HCT116 (cell line): ENCODE data around the gene ADORA1. TPM values are rescaled to one million over a fixed set of nuclear protein-coding genes. Genes with fewer than 3 reads are reported as not detected.

ENCODE experiments used
- ATAC-seq: fragments of 200-7000 bp; cut with Tn5 transposase; 2 replicates; pipeline ENCODE4 v1.9.1; 2020; ENCODE audit warnings: mild to moderate bottlenecking, moderate library complexity
- BruUV-seq: library from RNA; stranded (reverse); fragments of 400-500 nt; replicated peaks from 2 replicates; lab custom pipeline; 2021; lab: Mats Ljungman, UMichigan
- CTCF ChIA-PET: fragments of 300-600 bp; sonication (Branson Sonifier 250); formaldehyde crosslinking; loops from one replicate; lab custom pipeline; 2021; ENCODE audit warnings: antibody characterized with exemption; lab: Charles Lee
- POLR2A ChIA-PET: fragments of 300-600, 350-600 bp; sonication (Branson Sonifier 250); formaldehyde crosslinking; loops from one replicate; lab custom pipeline; 2021; ENCODE audit warnings: antibody characterized with exemption; lab: Charles Lee
- RAD21 ChIA-PET, 2 experiments: fragments of 300-600 bp; sonication (Branson Sonifier 250); formaldehyde crosslinking; loops; one replicate each; lab custom pipeline; 2023; ENCODE audit warnings: low total read pairs in 2 of 2; ENCODE audit not compliant: uncharacterized antibody in 2 of 2, unreplicated experiment in 2 of 2, low non-redundant PET in 1 of 2; lab: Charles Lee
- DNase-seq: peaks from one replicate; pipeline ENCODE4 v3.0.0-alpha.2; 2010; ENCODE audit warnings: low read depth, low spot score
- H2AFZ ChIP-seq: fragments of 200-600 bp; shearing (Covaris generic), sonication (generic); 2 replicates; pipeline ENCODE4 v1.6.1; 2017; ENCODE audit warnings: low read depth, mixed run types, mixed read lengths, antibody characterized with exemption, low read length; ENCODE audit not compliant: poor library complexity, severe bottlenecking
- H3K27ac ChIP-seq: 2 replicates; pipeline ENCODE4 v1.5.1; 2012; ENCODE audit warnings: low read depth, low read length
- H3K27me3 ChIP-seq: fragments of 200-600 bp; sonication (generic); 2 replicates; pipeline ENCODE4 v1.6.1; 2016; ENCODE audit warnings: mixed run types, low read length, mixed read lengths; ENCODE audit not compliant: insufficient read depth
- H3K36me3 ChIP-seq, 2 experiments: fragments of 200-500 bp in 1 of 2; fragments of 200-600 bp in 1 of 2; sonication (Bioruptor generic) in 1 of 2; sonication (generic) in 1 of 2; 2 replicates each; pipeline versions ENCODE4 v1.5.1 to v1.6.1; 2014 to 2016; ENCODE audit warnings: low read length in 2 of 2, inconsistent platforms in 1 of 2, mixed read lengths in 1 of 2, mixed run types in 1 of 2; ENCODE audit not compliant: insufficient read depth in 2 of 2, control insufficient read depth in 1 of 2
- H3K4me1 ChIP-seq, 2 experiments: fragments of 200-600 bp in 1 of 2; sonication (generic) in 1 of 2; 2 replicates each; pipeline versions ENCODE4 v1.5.1 to v1.6.1; 2012 to 2017; ENCODE audit warnings: low read length in 2 of 2, inconsistent platforms in 1 of 2, mild to moderate bottlenecking in 1 of 2, mixed read lengths in 1 of 2, mixed run types in 1 of 2, moderate library complexity in 1 of 2; ENCODE audit not compliant: insufficient read depth in 2 of 2, control insufficient read depth in 1 of 2
- H3K4me2 ChIP-seq: fragments of 200-600 bp; sonication (generic); 2 replicates; pipeline ENCODE4 v1.6.1; 2017; ENCODE audit warnings: mixed run types, low read length, mixed read lengths
- H3K4me3 ChIP-seq, 2 experiments: fragments of 200-600 bp in 1 of 2; sonication (generic) in 1 of 2; replicated peaks in 1 of 2; 2 replicates each; pipeline ENCODE4 v1.5.1; 2011 to 2016; ENCODE audit warnings: low read length in 2 of 2, control low read depth in 1 of 2, low read depth in 1 of 2, mild to moderate bottlenecking in 1 of 2, mixed read lengths in 1 of 2, mixed run types in 1 of 2
- H3K79me2 ChIP-seq: fragments of 200-600 bp; sonication (generic); 2 replicates; pipeline ENCODE4 v1.6.1; 2017; ENCODE audit warnings: mild to moderate bottlenecking, mixed run types, low read length, moderate library complexity, mixed read lengths; ENCODE audit not compliant: insufficient read depth
- H3K9ac ChIP-seq: fragments of 200-600 bp; sonication (generic); 2 replicates; pipeline ENCODE4 v1.6.1; 2016; ENCODE audit warnings: low read length, mixed read lengths
- H3K9me2 ChIP-seq: fragments of 200-600 bp; sonication (generic), shearing (Covaris generic); 2 replicates; pipeline ENCODE4 v1.6.1; 2017; ENCODE audit warnings: mixed run types, mild to moderate bottlenecking, moderate library complexity; ENCODE audit not compliant: insufficient read depth
- H3K9me3 ChIP-seq, 2 experiments: fragments of 200-500 bp in 1 of 2; fragments of 200-600 bp in 1 of 2; sonication (Bioruptor generic) in 1 of 2; sonication (generic) in 1 of 2; 2 replicates each; pipeline ENCODE4 v1.6.1; 2014 to 2017; ENCODE audit warnings: low read length in 2 of 2, mixed read lengths in 2 of 2, inconsistent platforms in 1 of 2, low read depth in 1 of 2, mild to moderate bottlenecking in 1 of 2, mixed run types in 1 of 2, moderate library complexity in 1 of 2; ENCODE audit not compliant: control insufficient read depth in 1 of 2, insufficient read depth in 1 of 2
- H4K20me1 ChIP-seq: fragments of 200-600 bp; sonication (generic), shearing (Covaris generic); 2 replicates; pipeline ENCODE4 v1.6.1; 2017; ENCODE audit warnings: mixed run types, mild to moderate bottlenecking, moderate library complexity; ENCODE audit not compliant: insufficient read depth
- ELF1 ChIP-seq: IDR thresholded peaks from 2 replicates; pipeline ENCODE4 v1.6.1; 2012; ENCODE audit warnings: low read depth, borderline replicate concordance
- EZH2phosphoT487 ChIP-seq: fragments of 200-600 bp; IDR thresholded peaks from 2 replicates; pipeline ENCODE4 v1.6.1; 2018; ENCODE audit warnings: antibody characterized with exemption, borderline replicate concordance
- POLR2A ChIP-seq: IDR thresholded peaks from 2 replicates; pipeline ENCODE4 v1.7.0; 2011; ENCODE audit warnings: borderline replicate concordance; ENCODE audit not compliant: insufficient read depth, insufficient read length; ENCODE audit errors: extremely low read depth
- RAD21 ChIP-seq: IDR thresholded peaks from 2 replicates; pipeline ENCODE4 v1.6.1; 2012; ENCODE audit warnings: low read depth, mild to moderate bottlenecking
- SP1 ChIP-seq: IDR thresholded peaks from 2 replicates; pipeline ENCODE4 v1.6.1; 2012; ENCODE audit warnings: low read depth
- SRF ChIP-seq: IDR thresholded peaks from 2 replicates; pipeline ENCODE4 v1.6.1; 2012; ENCODE audit warnings: low read depth
- TCF7L2 ChIP-seq: IDR thresholded peaks from 2 replicates; pipeline ENCODE4 v1.7.0; 2011; ENCODE audit warnings: borderline replicate concordance, inconsistent platforms; ENCODE audit not compliant: insufficient read depth, insufficient read length; ENCODE audit errors: extremely low read depth
- YY1 ChIP-seq: IDR thresholded peaks from 2 replicates; pipeline ENCODE4 v1.6.1; 2011; ENCODE audit warnings: low read length, low read depth, moderate library complexity, mild to moderate bottlenecking; ENCODE audit not compliant: insufficient replicate concordance; ENCODE audit errors: extremely low read depth
- ZNF274 ChIP-seq: fragments of 200-500 bp; sonication (Bioruptor generic); IDR thresholded peaks from 2 replicates; pipeline ENCODE4 v1.6.1; 2014; ENCODE audit warnings: mild to moderate bottlenecking, low read depth, low read length, inconsistent platforms
- intact Hi-C: fragments of 100-400 bp; cut with micrococcal nuclease; formaldehyde crosslinking; loops from 2 replicates; pipeline ENCODE4 v1.10.0; 2022
- total RNA-seq: library from RNA; stranded (reverse); gene quantifications from one replicate; pipeline ENCODE4 v1.2.1, GENCODE V29; 2021; ENCODE audit not compliant: unreplicated experiment
- TF ChIP-seq, protein P1 (sequence below): IDR thresholded peaks from 2 replicates; pipeline ENCODE4 v1.6.1; 2012; ENCODE audit warnings: low read depth

Gene ADORA1
- total RNA-seq, 1 experiment from 2014 or later: 2.8 TPM

GRCh38 chr1:203086992-203087763 lies 40.3 kb upstream of the ADORA1 start:
- Histone ChIP-seq H3K4me3 (no peak overlapping the region), H2AFZ (no peak overlapping the region), H3K9ac (no peak overlapping the region), H3K27ac (no peak overlapping the region), H3K9me2 (no peaks in the 10 kb centered on the region), H3K27me3 (no peaks in the 10 kb centered on the region), H3K36me3 (no peaks in the 10 kb centered on the region), H4K20me1 (no peaks in the 10 kb centered on the region), H3K4me1 (no peaks in the 10 kb centered on the region), H3K79me2 (no peaks in the 10 kb centered on the region), H3K4me2 (no peak overlapping the region), H3K9me3 (no peaks in the 10 kb centered on the region)
- CTCF ChIA-PET: interaction anchor here (1.5 kb wide), 1 partner anchor 31 kb away, joined by 4 read pairs; no protein-coding TSS in a partner anchor
- TF ChIP-seq SP1 (no peak), EZH2phosphoT487 (no peak), POLR2A (no peak), ELF1 (no peak), RAD21 (no peak), ZNF274 (no peak), YY1 (no peak), TCF7L2 (no peak), SRF (no peak)
- TF ChIP-seq, protein P1, sequence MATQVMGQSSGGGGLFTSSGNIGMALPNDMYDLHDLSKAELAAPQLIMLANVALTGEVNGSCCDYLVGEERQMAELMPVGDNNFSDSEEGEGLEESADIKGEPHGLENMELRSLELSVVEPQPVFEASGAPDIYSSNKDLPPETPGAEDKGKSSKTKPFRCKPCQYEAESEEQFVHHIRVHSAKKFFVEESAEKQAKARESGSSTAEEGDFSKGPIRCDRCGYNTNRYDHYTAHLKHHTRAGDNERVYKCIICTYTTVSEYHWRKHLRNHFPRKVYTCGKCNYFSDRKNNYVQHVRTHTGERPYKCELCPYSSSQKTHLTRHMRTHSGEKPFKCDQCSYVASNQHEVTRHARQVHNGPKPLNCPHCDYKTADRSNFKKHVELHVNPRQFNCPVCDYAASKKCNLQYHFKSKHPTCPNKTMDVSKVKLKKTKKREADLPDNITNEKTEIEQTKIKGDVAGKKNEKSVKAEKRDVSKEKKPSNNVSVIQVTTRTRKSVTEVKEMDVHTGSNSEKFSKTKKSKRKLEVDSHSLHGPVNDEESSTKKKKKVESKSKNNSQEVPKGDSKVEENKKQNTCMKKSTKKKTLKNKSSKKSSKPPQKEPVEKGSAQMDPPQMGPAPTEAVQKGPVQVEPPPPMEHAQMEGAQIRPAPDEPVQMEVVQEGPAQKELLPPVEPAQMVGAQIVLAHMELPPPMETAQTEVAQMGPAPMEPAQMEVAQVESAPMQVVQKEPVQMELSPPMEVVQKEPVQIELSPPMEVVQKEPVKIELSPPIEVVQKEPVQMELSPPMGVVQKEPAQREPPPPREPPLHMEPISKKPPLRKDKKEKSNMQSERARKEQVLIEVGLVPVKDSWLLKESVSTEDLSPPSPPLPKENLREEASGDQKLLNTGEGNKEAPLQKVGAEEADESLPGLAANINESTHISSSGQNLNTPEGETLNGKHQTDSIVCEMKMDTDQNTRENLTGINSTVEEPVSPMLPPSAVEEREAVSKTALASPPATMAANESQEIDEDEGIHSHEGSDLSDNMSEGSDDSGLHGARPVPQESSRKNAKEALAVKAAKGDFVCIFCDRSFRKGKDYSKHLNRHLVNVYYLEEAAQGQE: no peak
- no TSS peak for BruUV-seq
- POLR2A ChIA-PET: no interaction called here
- no peak for ATAC-seq
- no peak for DNase-seq
- intact Hi-C loops: no loop called here
- RAD21 ChIA-PET: no interaction called here
